Ectodermal cell (in vitro differentiated cells): ENCODE measurements around the gene TGFB1I1.
"Not testable (repeated sequence)": the region's sequence is repeated elsewhere in the genome, so short reads cannot be mapped to it uniquely, and the experiment has no call there.

Experiments used
- H3K27ac ChIP-seq: 2 replicates; pipeline ENCODE4 v1.7.0; 2013; ENCODE audit warnings: mild to moderate bottlenecking, low read depth, low read length; ENCODE audit not compliant: insufficient read depth, poor library complexity, severe bottlenecking
- H3K27me3 ChIP-seq: 2 replicates; pipeline ENCODE4 v1.7.0; 2013; ENCODE audit warnings: mild to moderate bottlenecking, low read length; ENCODE audit not compliant: insufficient read depth, control insufficient read depth, poor library complexity, severe bottlenecking
- H3K36me3 ChIP-seq: one replicate; pipeline ENCODE4 v1.7.0; 2013; ENCODE audit warnings: low read length; ENCODE audit not compliant: control insufficient read depth, insufficient read depth
- H3K4me1 ChIP-seq: one replicate; pipeline ENCODE4 v1.7.0; 2013; ENCODE audit warnings: low read length; ENCODE audit not compliant: control insufficient read depth, insufficient read depth
- H3K4me3 ChIP-seq: 2 replicates; pipeline ENCODE4 v1.7.0; 2013; ENCODE audit warnings: low read depth, low read length, control low read depth; ENCODE audit not compliant: insufficient read depth
- H3K9me3 ChIP-seq: 2 replicates; pipeline ENCODE4 v1.7.0; 2013; ENCODE audit warnings: mild to moderate bottlenecking, low read length, moderate library complexity; ENCODE audit not compliant: control insufficient read depth
- WGBS, 2 experiments: methylation state at CpG; one replicate each; pipeline ENCODE4 v1.1.7; 2013; ENCODE audit warnings: missing lambda C conversion rate in 2 of 2; 5-methylcytosine and 5-hydroxymethylcytosine counted together

The TGFB1I1 gene

DNA sequence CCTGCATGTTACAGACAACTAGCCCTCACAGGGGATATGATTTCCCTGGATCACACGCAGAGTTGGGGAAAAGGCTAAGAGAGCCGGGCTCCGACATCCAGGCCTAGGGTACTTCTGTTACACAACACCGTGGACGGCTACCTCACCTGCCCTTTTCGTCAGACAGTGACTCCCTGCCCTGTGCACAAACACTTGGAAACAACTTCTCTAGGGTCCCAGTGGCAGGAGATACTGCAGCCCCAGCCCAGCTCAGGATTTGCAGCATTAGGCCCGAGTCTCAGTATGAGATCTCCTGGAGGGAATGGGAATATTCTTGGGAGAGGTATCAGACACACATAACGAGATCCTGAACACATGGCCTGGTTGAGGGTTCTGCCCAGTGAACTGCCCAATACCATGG is 28.0 kb downstream of the TGFB1I1 start:
- H3K9me3 ChIP-seq: no peaks in the 10 kb centered on the region
- 96% methylated on average over 8 of the region's 8 CpGs for WGBS, 2 experiments
- H3K4me3 ChIP-seq: no peak overlapping the region
- no peaks in the 10 kb centered on the region for H3K4me1 ChIP-seq
- no peaks in the 10 kb centered on the region for H3K27me3 ChIP-seq
- H3K27ac ChIP-seq: no peak overlapping the region
- peaks cover 6% of the 10 kb centered on the region for H3K36me3 ChIP-seq

- Histone ChIP-seq H3K9me3 (no peaks in the 10 kb centered on the region), H3K36me3 (no peaks in the 10 kb centered on the region)
- 57 to 63% methylated on average over 3 of the region's 3 CpGs for WGBS, 2 experiments
Measured at GRCh38 chr16:31501226-31501965, 29.4 kb downstream of the TGFB1I1 start.

GRCh38 chr16:31501966-31502348 is 30.0 kb downstream of the TGFB1I1 start:
- no peaks in the 10 kb centered on the region for H3K36me3 ChIP-seq
- H3K9me3 ChIP-seq: no peaks in the 10 kb centered on the region
- no peak overlapping the region for H3K27ac ChIP-seq
- H3K4me1 ChIP-seq: no peaks in the 10 kb centered on the region
- no peaks in the 10 kb centered on the region for H3K27me3 ChIP-seq
- 74 to 79% methylated on average over 4 of the region's 4 CpGs for WGBS, 2 experiments
- no peak overlapping the region for H3K4me3 ChIP-seq

More at GRCh38 chr16:31501226-31501965, 29.4 kb downstream of the TGFB1I1 start:
- H3K4me3 ChIP-seq: no peak overlapping the region
- no peaks in the 10 kb centered on the region for H3K4me1 ChIP-seq
- H3K27me3 ChIP-seq: no peaks in the 10 kb centered on the region
- H3K27ac ChIP-seq: no peak overlapping the region

DNA sequence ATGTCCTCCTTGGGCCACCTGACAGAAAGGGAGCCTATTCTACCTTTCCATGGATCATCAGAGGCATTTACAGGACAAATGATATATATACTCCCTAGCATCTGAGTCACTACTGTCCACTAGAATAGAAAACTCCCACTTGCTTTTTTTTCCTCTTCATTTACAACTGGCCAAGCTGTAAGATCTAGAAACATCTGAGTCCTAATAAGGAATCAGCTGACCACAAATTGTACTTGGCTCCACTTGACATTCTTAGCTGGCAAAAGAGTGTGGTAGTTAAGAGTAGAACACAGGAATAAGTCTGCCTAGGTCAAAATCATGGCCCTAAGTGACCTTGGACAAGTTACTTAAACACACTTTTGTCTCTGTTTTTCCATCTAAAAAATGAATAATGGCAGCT is 31.0 kb downstream of the TGFB1I1 start:
- Histone ChIP-seq H3K27me3 (no peaks in the 10 kb centered on the region), H3K4me3 (no peak overlapping the region), H3K36me3 (no peaks in the 10 kb centered on the region), H3K4me1 (no peaks in the 10 kb centered on the region), H3K27ac (no peak overlapping the region), H3K9me3 (no peaks in the 10 kb centered on the region)

- H3K27me3 ChIP-seq, H3K27ac ChIP-seq, H3K9me3 ChIP-seq, H3K4me1 ChIP-seq, H3K4me3 ChIP-seq, H3K36me3 ChIP-seq: not testable (repeated sequence)
- WGBS, 2 experiments: 94 to 96% methylated on average over 8 of the region's 8 CpGs
Measured at GRCh38 chr16:31503555-31503954, 31.6 kb downstream of the TGFB1I1 start.

- H3K27me3 ChIP-seq: no peaks in the 10 kb centered on the region
- 93% methylated on average over 8 of the region's 8 CpGs for WGBS, 2 experiments
- H3K27ac ChIP-seq: no peak overlapping the region
- H3K9me3 ChIP-seq: no peaks in the 10 kb centered on the region
- H3K4me1 ChIP-seq: no peaks in the 10 kb centered on the region
- H3K4me3 ChIP-seq: no peak overlapping the region
- no peaks in the 10 kb centered on the region for H3K36me3 ChIP-seq
Measured at GRCh38 chr16:31504159-31504558, 32.2 kb downstream of the TGFB1I1 start.

DNA sequence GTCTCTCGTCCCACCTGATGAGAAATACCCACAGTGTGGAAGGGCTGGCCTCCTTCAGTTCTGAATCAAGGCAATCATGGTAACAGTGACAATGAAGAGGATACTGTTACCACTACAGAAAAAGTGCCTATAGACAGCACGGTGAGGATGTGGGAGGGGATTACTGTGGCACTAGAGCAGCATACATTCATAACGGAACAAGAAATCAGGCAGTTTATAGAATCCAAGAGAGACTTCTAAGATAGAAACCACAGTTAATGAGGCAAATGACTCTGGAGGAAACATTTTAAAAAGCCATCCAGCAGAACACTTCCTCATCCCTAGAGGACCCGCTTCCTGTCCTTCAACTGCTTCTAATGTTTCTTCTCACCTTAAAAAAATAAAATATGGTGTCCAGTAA is 33.5 kb downstream of the TGFB1I1 start:
- H3K4me3 ChIP-seq: no peak overlapping the region
- H3K4me1 ChIP-seq: no peaks in the 10 kb centered on the region
- H3K27me3 ChIP-seq: no peaks in the 10 kb centered on the region
- H3K27ac ChIP-seq: no peak overlapping the region
- H3K9me3 ChIP-seq: no peaks in the 10 kb centered on the region
- WGBS, 2 experiments: 90 to 92% methylated on average over 4 of the region's 4 CpGs
- no peaks in the 10 kb centered on the region for H3K36me3 ChIP-seq

DNA sequence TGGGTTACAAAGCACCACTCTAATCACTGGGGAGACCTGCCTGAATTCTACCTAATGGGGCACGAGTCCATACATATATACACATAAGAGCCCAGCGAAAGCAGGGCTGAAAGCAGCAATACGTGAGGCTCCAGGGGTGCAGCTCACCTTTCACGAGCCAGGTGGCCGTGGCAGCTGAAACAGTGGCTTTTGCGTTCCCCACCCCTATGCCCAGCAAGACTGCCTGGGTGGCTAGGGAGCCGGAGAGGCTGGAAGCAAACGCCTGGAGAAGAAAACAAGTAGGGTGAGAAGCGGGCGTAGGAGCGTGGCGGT is 35.6 kb downstream of the TGFB1I1 start:
- WGBS, 2 experiments: 3 to 4% methylated on average over 12 of the region's 12 CpGs
- Histone ChIP-seq H3K9me3 (no peaks in the 10 kb centered on the region), H3K4me3 (peak overlapping the region; percentile 99), H3K27me3 (no peaks in the 10 kb centered on the region), H3K27ac (peak overlapping the region; percentile 81), H3K4me1 (no peaks in the 10 kb centered on the region), H3K36me3 (no peaks in the 10 kb centered on the region)

DNA sequence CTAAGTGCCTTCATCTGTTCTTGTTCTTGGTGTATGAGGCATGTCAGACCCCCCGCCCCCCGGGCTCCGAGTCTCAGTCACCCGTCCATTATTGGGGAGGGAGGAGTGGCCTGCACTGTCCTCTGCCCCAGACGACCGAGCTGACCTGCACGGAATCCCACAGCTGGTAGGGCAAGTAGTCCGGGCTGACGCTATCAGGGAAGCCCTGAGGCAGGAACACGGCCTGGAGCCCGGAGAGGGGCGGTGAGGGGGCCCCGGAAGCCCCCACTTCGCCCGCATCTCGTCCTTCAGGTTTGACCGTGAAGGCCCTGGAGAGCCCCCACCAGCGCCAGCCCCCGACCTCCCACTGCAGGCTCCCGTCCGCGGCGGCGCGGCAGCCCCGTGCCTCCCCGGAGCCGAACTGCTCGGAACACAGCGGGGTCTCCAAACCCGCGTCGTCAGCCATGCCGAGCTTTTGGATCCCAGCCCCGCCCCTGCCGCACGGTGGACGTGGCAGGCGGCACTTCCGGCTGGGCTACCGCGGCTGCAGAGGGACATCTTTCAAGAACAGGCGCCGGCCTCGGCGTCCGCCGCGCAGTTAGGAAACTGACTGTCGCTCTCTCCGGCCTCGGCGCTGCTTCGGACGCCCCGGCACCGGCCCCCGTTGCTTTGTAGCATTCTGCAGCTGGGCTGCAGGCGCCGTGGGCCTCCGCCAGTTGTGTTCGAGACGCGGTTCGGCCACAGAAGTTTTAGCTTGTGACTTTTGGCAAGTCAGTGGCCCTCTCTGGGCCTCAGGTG is 36.2 kb downstream of the TGFB1I1 start, which contains the start of gene RUSF1:
Gene RUSF1 (minus strand): TSS at position 463 of the 777 bp plus-strand sequence. CDS start 18 bp downstream, at position 445.
- H3K27ac ChIP-seq: peak within 1 kb of the TSS; percentile 81
- WGBS, 2 experiments: 0% methylated on average over 65 of the region's 65 CpGs
- H3K36me3 ChIP-seq: no peaks in the 10 kb centered on the region
- H3K4me3 ChIP-seq: peak within 1 kb of the TSS; percentile 99
- no peaks in the 10 kb centered on the region for H3K4me1 ChIP-seq
- H3K27me3 ChIP-seq: no peaks in the 10 kb centered on the region
- no peaks in the 10 kb centered on the region for H3K9me3 ChIP-seq

- Histone ChIP-seq H3K27me3 (no peaks in the 10 kb centered on the region), H3K27ac (no peak overlapping the region)
Measured at GRCh38 chr16:31508706-31509195, 36.8 kb downstream of the TGFB1I1 start.

More at GRCh38 chr16:31508706-31509195, 36.8 kb downstream of the TGFB1I1 start:
- H3K4me1 ChIP-seq: no peaks in the 10 kb centered on the region
- H3K4me3 ChIP-seq: peak overlapping the region; percentile 99
- 56 to 61% methylated on average over 5 to 6 of the region's 6 CpGs for WGBS, 2 experiments
- no peaks in the 10 kb centered on the region for H3K9me3 ChIP-seq
- no peaks in the 10 kb centered on the region for H3K36me3 ChIP-seq
